NCI-H2196 (cell line): ENCODE data around the gene TAF5L.
"Not testable (repeated sequence)": the region's sequence is repeated elsewhere in the genome, so short reads cannot be mapped to it uniquely, and the experiment has no call there.

Experiments
- DNase-seq: peaks from one replicate; lab custom pipeline; 2025; ENCODE audit not compliant: unreplicated experiment; lab: John Stamatoyannopoulos, UW

TAF5L gene

GRCh38 chr1:229570891-229571516, 54.9 kb downstream of the TAF5L start:
- peak; percentile 24 for DNase-seq

- no peak for DNase-seq
Measured at GRCh38 chr1:229570305-229570704, 55.6 kb downstream of the TAF5L start.

- no peak for DNase-seq
Measured at GRCh38 chr1:229567109-229567868, 58.6 kb downstream of the TAF5L start.

- peak; percentile 9 for DNase-seq
Measured at GRCh38 chr1:229563701-229564100, 62.2 kb downstream of the TAF5L start.

- peak; percentile 29 for DNase-seq
Measured at GRCh38 chr1:229563241-229563640, 62.7 kb downstream of the TAF5L start.

GRCh38 chr1:229562686-229563085, 63.2 kb downstream of the TAF5L start:
- no peak for DNase-seq

- no peak for DNase-seq
Measured at GRCh38 chr1:229561141-229561540, 64.8 kb downstream of the TAF5L start.

- not testable (repeated sequence) for DNase-seq
Measured at GRCh38 chr1:229560124-229560523, 65.8 kb downstream of the TAF5L start.

GRCh38 chr1:229559336-229559801, 66.6 kb downstream of the TAF5L start:
- not testable (repeated sequence) for DNase-seq

GRCh38 chr1:229558460-229559335, 67.2 kb downstream of the TAF5L start, which contains the start of gene ABCB10:
ABCB10 (minus strand) TSS chr1:229558707; CDS start chr1:229558652, 55 bp downstream.
- DNase-seq = peak; percentile 98

GRCh38 chr1:229557913-229558414, 68.0 kb downstream of the TAF5L start:
- DNase-seq = peak; percentile 29

GRCh38 chr1:229557200-229557850, 68.6 kb downstream of the TAF5L start:
- DNase-seq = no peak

GRCh38 chr1:229554886-229555621, 70.9 kb downstream of the TAF5L start:
- no peak for DNase-seq

GRCh38 chr1:229553621-229554130, 72.2 kb downstream of the TAF5L start:
- no peak for DNase-seq

- no peak for DNase-seq
Measured at GRCh38 chr1:229552732-229553131, 73.2 kb downstream of the TAF5L start.

GRCh38 chr1:229550812-229551567, 74.9 kb downstream of the TAF5L start:
- DNase-seq = no peak

GRCh38 chr1:229547542-229547941, 78.4 kb downstream of the TAF5L start:
- DNase-seq = no peak

- no peak for DNase-seq
Measured at GRCh38 chr1:229544587-229544986, 81.3 kb downstream of the TAF5L start.
